ENCODE results near the gene AGRN.
"Not testable (repeated sequence)": the region's sequence is repeated elsewhere in the genome, so short reads cannot be mapped to it uniquely, and the experiment has no call there.

Gene AGRN

DNA sequence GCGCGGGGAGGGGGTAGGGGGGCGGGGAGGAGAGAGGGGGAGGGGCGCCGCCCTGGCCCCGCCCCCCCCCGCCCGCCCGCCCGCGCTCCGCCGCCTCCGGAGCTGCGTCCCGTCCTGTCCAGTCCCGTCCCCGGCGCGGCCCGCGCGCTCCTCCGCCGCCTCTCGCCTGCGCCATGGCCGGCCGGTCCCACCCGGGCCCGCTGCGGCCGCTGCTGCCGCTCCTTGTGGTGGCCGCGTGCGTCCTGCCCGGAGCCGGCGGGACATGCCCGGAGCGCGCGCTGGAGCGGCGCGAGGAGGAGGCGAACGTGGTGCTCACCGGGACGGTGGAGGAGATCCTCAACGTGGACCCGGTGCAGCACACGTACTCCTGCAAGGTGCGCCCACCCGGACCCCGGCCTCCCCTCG is at the start of gene AGRN:
Gene AGRN (plus strand): TSS at position 121 of the 405 bp plus-strand sequence. CDS start 53 bp downstream, at position 174.
- no peak for DNase-seq

DNA sequence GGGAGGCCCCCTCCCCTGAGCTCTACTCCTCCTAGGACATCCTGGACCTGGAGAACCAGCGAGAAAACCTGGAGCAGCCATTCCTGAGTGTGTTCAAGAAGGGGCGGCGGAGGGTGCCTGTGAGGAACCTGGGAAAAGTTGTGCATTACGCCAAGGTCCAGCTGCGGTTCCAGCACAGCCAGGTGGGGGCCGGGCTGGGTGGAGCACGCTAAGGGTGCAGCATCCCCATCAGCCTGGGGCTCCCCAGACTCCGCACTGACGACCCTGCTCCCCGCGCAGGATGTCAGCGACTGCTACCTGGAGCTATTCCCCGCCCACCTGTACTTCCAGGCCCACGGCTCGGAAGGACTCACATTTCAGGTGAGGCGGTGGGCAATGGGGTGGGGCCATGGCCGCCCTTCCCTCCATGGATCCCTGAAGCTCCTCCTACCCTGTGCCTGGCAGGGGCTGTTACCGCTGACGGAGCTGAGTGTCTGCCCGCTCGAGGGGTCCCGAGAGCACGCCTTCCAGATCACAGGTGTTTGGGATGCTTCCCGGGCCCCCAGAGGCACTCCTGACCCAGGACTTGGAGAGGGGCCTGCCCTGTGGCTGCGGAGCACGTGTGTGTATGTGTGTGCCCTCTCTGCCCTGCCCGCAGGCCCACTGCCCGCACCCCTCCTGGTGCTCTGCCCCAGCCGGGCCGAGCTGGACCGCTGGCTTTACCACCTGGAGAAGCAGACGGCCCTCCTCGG is 49.5 kb upstream of the AGRN start:
- no peak for DNase-seq

DNA sequence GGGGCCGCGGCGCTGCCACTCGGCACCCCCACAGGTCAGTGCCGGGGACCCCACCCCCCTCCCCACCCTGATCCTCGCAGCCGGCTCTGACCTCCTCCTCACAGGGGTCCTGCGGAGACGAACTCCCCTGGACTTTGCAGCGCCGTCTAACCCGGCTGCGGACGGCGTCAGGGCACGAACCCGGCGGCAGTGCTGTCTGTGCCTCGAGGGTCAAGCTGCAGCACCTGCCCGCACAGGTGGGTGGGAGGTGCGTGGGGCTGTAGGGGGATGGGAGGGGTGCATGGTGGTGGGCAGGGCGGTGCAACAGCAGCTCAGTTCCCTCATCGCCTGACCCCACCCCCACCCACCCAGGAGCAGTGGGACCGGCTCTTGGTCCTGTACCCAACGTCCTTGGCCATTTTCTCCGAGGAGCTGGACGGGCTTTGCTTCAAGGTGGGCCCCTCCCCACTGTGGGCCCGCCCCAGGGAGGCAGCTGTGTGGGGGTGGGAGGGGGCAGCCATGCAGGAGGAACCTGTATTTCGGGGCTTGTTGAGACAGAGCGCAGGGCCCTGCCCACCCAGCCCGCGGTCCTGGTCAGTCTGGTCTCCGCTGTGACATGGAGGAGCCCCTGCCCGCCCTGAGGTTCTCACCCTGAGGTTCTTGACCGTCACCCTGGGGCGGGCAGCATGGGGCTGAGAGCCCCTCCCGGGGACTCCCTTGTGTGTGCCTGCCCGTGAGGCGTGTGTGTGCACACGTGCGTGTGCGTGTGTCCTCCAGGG is 48.8 kb upstream of the AGRN start:
- no peak for DNase-seq

DNA sequence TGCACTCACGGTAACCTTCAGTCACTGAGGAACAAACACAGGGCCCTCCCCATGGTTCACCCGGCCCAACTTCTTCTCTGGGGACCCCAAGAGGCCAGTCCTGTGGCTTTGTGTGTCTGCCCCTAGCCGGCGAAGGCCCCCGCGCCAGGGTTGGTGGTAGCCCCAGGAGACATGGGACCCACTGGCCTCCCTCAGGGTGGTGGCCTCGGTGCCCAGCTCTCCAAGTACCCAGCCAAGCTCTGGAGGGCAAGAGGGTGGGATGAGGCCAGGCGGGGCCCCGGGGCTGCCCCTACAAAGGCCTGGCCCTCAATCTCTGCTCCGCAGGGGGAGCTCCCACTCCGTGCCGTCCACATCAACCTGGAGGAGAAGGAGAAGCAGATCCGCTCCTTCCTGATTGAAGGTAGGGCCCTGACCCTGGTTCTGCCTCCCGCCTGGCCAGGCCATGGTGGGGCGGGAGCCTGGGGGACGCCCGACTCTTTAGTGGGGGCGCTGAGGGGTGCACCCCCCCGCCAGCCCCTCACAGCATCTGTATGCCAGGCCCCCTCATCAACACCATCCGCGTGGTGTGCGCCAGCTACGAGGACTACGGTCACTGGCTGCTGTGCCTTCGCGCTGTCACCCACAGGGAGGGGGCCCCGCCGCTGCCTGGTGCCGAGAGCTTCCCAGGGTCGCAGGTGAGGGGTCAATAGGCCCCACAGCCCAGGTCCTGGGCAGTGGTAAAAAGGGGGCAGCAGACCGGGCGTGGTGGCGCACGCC is 48.0 kb upstream of the AGRN start:
- DNase-seq, result no peak

DNA sequence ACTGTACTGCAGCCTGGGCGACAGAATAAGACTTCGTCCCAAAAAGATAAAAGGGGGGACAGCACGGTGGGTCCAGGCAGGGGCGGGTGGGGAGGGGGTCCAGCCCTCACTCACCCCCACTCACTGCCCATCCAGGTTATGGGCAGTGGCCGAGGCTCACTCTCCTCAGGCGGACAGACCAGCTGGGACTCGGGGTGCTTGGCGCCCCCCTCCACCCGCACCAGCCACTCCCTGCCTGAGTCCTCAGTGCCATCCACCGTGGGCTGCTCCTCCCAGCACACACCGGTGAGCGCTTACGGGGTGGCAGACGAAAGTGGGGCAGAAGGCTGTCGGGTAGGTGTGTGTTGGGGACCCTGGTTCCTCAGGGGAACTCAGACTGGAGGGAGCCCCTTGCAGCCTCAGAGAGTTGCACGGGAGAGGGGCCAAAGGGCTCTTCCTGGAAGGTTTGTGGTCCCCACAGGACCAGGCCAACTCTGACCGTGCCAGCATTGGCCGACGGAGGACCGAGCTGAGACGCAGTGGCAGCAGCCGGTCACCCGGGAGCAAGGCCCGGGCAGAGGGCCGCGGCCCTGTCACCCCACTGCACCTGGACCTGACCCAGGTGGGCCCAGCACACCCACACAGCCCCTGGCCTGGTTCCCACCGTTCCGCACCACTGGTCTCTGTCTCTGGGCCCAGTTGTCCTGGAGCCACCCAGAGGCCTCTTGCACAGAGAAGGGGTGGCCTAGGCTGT is 47.0 kb upstream of the AGRN start:
- no peak for DNase-seq

DNA sequence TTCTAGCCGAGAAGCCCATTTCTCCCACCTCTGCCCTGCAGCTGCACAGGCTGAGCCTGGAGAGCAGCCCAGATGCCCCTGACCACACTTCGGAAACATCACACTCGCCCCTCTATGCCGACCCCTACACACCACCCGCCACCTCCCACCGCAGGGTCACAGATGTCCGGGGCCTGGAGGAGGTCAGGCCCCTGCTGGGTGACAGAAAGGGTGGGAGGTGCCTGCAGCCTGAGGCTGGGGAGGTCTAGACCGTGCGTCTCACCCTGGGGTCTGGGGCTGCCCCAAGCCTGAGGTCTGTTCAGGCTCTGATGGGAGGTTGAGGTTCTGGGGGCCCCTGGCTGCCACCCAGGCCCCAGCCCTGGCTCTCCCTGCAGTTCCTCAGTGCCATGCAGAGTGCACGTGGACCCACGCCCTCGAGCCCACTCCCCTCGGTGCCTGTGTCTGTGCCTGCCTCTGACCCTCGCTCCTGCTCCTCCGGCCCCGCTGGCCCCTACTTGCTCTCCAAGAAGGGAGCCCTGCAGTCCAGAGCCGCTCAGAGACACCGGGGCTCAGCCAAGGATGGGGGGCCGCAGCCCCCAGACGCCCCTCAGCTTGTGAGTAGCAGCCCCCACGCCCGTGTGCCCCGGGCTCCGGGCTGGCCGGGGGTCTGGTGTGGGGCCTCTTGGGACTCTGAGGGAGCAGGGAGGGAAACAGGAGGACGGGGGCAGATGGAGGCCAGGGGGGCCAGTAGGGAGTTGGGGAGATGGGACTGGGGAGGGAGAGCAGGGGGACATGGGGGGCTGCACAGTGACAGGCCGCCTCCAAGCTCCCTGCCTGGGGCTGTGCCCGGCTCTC is 46.2 kb upstream of the AGRN start:
- no peak for DNase-seq

DNA sequence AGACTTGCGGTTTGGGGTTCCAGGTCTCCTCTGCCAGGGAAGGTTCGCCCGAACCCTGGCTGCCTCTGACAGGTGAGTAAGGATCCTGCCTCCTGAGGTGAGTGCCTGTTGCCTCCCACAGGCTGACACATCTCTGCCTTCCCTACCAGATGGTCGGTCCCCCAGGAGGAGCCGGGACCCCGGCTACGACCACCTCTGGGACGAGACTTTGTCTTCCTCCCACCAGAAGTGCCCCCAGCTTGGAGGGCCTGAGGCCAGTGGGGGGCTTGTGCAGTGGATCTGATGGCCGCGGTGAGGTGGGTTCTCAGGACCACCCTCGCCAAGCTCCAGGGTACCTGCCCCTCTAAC is 45.7 kb upstream of the AGRN start:
- DNase-seq, result no peak

DNA sequence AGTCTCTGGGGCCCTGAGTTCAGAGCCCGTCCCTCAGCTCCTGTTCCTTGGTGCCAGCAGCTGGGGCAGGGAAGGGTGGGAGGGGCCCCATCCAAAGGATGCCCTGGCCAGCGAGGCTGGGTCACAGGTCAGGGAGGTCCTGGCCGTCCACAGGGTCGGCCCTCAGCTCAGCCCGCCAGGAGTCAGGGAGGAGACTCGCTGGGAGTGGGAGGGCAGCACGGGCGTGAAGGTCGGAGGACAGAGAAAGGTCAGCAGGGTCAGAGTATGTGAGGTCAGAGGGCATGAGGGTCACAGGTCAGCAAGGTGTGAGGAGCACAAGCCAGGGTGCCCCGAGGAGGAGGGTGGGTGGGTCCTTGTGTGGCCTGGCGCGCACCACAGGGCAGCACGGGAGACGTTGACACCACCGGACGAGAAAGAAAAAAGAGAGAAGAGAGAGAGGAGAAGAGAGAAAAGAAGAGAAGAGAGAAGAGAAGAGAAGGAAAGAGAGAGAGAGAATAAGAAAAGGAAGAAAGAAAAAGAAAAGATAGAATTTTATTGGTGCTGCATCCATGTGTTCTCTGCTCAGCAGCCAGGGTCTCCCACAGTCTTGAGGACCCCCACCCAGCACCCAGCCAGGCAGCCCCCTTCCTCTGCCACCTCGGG is 45.1 kb upstream of the AGRN start:
- DNase-seq, result no peak

DNA sequence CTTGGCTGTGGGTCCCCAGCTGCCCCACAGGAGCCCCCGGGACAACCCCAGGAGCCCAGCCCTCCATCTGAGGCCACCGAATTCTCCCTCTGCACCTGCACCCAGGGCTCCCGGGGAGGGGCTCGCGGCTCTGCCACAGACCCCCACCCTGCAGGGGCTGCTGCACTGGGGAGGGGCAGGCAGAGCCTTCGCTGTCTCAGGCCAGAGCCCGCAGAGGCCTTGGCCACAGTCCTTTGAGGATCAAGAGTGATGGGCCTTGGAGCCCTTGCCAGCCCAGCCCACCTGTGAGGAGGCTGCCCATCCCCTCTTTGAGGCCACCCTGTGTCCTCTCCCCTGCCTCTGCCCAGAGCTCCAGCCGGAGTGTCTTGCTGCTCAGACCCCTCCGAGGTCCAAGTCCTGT is 44.6 kb upstream of the AGRN start:
- no peak for DNase-seq

DNA sequence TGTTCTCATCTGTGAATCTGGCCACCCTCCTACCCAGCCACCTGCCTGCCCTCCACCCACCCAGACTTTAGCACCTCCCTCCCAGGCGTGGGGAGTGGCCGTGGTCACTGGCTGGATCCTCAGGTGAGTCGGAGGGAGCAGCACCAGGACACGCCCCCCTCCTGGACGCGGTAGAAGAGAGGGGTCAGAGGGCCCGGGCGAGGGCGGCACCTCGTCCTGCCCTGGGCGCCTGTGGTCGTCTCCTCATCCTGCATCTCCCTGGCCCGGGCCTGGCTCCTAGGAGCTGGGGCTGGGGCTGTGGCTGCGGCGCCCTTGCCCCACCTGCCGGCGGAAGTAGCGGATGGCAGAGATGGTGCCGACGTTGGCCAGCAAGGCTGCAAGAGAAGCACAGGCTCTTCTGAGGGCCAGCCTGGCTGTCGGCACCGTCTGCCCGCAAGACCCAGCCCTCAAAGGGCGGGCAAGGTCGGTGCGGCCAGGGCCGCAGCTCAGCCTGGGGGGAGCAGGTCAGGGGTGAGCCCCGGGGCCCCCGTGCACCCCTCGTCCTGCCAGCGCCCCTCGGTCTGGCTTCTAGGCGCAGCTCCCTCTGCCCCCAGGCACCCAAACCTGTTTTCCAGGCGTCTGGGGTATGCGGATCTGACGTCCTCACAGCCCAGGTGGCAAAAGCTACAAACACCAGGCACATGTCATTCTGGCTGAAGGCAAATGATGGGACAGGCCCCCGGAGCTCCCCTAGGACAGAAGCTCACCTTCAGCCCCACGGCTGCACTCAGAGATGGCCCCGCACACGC is 43.8 kb upstream of the AGRN start:
- DNase-seq, result peak; percentile 94

DNA sequence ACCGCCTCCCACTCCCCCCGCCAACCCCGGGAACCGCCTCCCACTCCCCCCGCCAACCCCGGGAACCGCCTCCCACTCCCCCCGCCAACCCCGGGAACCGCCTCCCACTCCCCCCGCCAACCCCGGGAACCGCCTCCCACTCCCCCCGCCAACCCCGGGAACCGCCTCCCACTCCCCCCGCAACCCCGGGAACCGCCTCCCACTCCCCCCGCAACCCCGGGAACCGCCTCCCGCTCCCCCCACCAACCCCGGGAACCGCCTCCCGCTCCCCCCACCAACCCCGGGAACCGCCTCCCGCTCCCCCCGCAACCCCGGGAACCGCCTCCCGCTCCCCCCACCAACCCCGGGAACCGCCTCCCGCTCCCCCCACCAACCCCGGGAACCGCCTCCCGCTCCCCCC is 43.1 kb upstream of the AGRN start:
- DNase-seq, result not testable (repeated sequence)

DNA sequence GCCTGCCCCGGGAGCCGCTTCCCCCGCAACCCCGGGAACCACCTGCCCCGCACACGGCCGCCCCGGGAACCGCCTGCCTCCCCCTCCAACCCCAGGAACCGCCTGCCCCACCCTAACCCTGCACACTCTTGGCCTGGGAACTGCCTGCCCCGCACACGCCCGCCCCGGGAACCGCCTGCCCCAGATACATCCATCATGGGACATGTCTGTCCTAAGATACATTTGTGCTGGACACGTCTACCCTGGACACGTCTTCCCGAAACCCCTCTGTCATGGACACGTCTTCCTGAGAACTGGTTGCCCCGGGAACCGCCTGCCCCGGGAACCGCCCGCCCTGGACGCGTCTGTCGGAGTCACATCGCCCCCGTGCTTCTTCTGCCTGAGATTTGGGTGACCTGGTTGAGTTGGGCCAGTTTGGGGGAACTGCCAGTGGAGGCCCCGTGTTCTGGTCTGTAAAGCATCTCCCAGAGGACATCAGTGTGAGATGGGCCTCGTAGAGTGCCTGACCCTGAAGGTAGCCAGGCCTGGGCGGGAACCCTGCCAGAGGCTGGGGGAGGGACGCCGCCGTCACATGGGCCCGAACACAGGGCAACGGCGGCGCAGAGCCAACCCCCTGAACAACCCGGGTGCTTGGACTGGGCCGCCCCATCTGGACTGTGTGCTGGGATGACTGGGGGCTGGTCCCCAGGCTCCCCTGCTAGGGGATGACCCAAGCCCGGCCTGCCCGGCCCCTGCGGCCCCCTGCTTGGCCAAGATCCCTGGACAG is 41.7 kb upstream of the AGRN start:
- DNase-seq, result no peak

DNA sequence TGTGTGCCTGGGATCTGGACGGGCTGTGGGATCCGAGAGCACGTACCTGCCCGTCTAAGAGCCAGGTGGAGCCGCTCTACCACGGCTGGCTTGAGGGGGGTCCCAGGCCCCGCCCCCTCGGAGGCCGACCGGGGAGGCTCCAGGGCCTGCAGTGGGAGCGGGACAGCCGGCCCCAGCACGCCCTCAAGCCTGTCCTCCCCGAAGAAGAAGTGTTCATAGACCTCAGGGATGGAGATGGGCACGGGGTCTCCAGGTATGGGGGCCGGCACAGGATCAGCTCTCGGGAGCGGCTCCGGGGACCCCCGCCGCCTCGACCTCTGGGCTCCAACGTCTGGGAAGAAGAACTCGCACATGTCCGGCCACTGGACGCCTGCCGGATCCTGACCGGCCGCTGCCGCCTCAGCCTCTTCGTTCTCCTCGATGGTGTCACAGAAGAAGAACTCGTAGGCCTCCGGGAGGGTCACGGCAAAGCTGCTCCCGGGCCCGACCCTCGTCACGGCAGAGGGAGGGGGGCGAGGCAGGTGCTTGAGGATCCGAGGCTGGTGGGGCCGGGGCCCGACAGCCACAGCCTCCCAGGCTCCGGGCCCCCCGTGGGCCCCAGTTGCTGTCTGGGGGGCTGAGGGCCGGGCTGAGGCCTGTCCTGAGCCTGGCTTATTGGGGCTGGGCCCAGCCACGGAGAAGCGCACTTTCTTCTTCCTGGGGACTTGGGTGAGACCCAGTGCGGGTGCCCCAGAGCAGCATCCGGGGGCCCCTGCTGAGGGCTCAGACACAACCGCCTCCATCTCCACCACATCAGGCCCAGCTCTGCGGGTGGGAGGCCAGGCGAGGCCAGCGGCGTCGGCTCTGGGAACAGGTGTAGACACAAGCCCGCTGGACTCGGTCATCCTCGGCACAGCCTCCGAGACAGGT is 40.8 kb upstream of the AGRN start:
- DNase-seq, result no peak

DNA sequence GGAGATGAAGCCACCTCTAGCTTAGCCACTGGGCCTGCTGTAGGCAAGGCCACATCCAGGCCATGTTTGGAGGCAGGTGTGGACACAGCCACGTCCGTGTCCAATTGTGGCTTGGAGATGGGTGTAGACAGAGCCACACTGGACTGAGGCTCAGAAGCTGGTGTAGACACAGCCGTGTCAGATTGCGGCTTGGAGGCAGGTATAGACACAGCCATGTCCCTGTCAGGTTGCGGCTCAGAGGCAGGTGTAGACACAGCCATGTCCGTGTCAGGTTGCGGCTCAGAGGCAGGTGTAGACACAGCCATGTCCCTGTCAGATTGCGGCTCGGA is 40.2 kb upstream of the AGRN start:
- no peak for DNase-seq

DNA sequence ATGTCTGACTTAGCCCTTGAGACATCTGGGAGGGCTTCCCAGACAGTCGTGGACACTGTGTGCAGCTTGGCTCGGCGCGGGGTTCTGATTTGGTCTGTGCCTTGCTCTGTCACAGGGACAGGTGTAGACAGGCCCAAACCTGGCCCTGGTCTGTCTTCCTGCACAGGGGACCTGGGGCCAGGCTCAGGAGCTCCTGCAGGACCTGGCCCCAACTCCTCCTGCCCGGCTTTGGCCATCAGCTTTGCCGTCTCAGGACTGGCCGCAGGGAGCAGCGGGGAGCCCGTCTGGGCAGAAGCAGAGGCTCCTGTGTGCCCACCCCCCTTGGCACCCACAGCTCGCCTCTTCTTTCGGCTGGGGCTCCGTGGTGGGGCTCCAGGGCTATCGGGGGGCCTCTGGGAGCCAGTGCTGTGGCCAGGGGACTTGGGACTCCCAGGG is 39.8 kb upstream of the AGRN start:
- DNase-seq, result no peak

DNA sequence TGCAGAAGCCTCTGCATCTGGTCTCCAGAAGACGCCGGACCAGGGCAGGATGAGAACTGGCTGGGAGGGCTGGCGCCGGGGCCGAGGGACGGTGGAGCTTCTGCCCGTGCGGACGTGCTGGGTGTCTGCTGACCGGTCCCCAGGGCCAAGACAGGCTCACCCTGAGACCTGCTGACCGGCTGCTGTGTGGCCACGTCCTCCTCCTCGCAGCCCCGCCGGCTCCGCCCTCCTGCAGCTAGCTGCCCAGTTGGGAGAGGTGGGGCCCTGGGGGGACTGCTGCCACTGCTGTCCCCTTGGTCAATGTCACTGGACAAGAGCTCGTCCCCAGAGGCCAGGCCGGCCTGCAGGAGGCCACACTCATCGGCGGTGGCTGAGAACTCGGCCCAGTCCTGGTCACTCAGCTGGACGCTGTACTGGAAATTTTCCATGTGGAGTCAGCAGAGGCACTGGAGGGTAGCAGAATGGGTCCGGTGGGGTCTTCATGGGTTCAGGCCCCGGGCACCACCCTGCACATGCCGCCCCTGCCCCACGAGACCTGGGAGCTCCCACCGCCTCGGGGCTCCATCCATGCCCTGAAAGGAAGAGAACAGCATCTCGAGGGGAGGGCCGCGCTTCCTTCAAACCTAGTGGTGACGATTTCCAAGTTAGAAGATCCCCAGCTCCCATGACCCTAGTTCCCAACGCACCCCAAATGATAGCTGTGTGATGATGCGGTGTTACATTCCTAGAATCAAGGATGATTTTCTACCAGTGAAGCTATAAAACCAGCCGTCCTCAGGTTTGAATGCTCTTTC is 39.1 kb upstream of the AGRN start:
- DNase-seq, result no peak

DNA sequence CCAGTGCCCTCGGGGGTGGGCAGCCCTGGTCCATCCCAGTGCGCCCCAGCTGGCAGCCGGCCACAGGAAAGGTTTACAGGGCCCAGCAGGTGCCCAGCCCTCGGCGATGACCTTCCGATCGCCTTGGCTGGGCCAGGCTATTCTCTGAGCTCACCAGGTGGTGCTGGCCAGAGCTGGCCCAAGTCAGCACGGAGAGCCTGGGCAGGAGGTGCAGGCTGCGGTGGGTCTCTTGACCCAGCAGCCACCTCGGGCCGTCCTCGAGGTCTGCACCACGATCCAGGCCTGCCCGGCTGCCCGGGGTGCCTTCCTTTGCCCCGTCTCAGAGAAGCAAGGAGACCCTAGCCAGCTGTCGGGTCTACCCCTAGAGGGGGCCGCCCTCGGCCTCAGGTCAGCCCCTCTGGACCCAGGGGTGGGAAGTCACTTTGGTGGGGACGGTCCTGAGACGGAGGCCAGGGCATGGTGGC is 38.4 kb upstream of the AGRN start:
- DNase-seq, result no peak

DNA sequence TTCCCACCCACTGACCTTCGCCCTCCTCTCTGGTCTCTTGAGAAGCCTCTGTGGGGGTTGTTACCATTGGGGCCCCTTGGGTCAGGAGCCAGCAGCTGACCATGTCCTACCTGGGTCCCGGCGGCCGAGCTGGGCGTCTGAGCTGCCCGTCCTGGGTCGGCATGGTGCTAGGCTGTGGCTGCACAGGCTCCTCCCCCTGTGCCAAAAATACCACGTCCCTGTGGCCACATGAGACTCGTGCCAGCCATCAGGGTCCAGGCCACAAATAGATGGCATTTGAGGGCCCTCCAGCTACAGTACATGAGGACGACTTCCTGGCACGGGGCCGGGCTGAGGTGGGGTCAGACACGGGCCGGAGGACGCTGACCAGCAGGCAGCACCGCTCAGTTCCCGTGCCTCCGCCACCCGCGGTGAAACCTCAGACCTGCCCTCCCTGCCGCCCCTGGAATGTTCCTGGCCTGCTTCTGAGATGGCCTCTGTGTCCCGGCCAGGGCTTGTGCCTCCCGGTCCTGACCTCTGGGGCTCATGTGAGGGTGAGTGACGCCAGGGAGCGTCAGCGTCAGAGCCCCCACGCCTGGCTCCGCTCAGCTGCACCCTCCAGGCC is 37.9 kb upstream of the AGRN start, which contains the start of gene PERM1:
Gene PERM1 (minus strand): TSS at position 139 of the 604 bp plus-strand sequence. CDS start 1,064 bp downstream, outside the sequence.
- DNase-seq, result no peak

Data from 8988T (cell line).